ENCODE results near the gene OGFOD3. TPM values are rescaled to one million over a fixed set of nuclear protein-coding genes. Genes with fewer than 3 reads are reported as not detected.

The OGFOD3 gene
- 24.7 and 29.2 TPM in 2 replicates for total RNA-seq

- intact Hi-C loops (cut with micrococcal nuclease): loop anchor here (1.0 to 10.0 kb wide), 6 partner anchors 125 to 230 kb away; partner anchors contain the start of genes CSNK1D and WDR45B
Observed at GRCh38 chr17:82418001-82418986, at the start of gene OGFOD3, which contains the start of gene HEXD. Gene OGFOD3 (minus strand): TSS chr17:82418586. CDS start chr17:82418485, 101 bp downstream. Gene HEXD (plus strand): TSS chr17:82418347. CDS start chr17:82419800, 1,453 bp downstream.

GRCh38 chr17:82465023-82465603, 46.7 kb upstream of the OGFOD3 start:
- intact Hi-C loops (cut with micrococcal nuclease): no loop called here

GRCh38 chr17:82464567-82464929, 46.2 kb upstream of the OGFOD3 start:
- intact Hi-C loops (cut with micrococcal nuclease): no loop called here

- intact Hi-C loops (cut with micrococcal nuclease): no loop called here
Observed at GRCh38 chr17:82463925-82464566, 45.7 kb upstream of the OGFOD3 start.

GRCh38 chr17:82463391-82463790, 45.0 kb upstream of the OGFOD3 start:
- intact Hi-C loops (cut with micrococcal nuclease): no loop called here

- intact Hi-C loops (cut with micrococcal nuclease): no loop called here
Observed at GRCh38 chr17:82461827-82462524, 43.6 kb upstream of the OGFOD3 start.

- intact Hi-C loops (cut with micrococcal nuclease): loop anchor here (2.0 to 5.0 kb wide), 6 partner anchors 59 to 423 kb away; partner anchors contain the start of genes DCXR, FOXK2, RAB40B and SLC16A3
Observed at GRCh38 chr17:82459936-82460335, 41.5 kb upstream of the OGFOD3 start.

- intact Hi-C loops (cut with micrococcal nuclease): loop anchor here (1.0 to 5.0 kb wide), 10 partner anchors 9 to 436 kb away; partner anchors contain the start of genes CYBC1, DCXR, FOXK2 and LRRC45
Observed at GRCh38 chr17:82458885-82459424, 40.6 kb upstream of the OGFOD3 start.

GRCh38 chr17:82458179-82458884, 39.9 kb upstream of the OGFOD3 start, which contains the start of gene NARF:
Gene NARF (plus strand): TSS chr17:82458741. CDS start chr17:82458804, 63 bp downstream.
- intact Hi-C loops (cut with micrococcal nuclease): loop anchor here (1.0 to 5.0 kb wide), 10 partner anchors 8 to 435 kb away; partner anchors contain the start of genes CYBC1, DCXR, FOXK2 and LRRC45

- intact Hi-C loops (cut with micrococcal nuclease): loop anchor here (1.0 to 5.0 kb wide), 10 partner anchors 8 to 435 kb away; partner anchors contain the start of genes CYBC1, DCXR, FOXK2 and LRRC45
Observed at GRCh38 chr17:82457929-82458178, 39.5 kb upstream of the OGFOD3 start.

GRCh38 chr17:82457073-82457928, 38.9 kb upstream of the OGFOD3 start:
- intact Hi-C loops (cut with micrococcal nuclease): loop anchor here (5.0 kb wide), 2 partner anchors 135 to 230 kb away; partner anchors contain the start of gene SLC16A3

- intact Hi-C loops (cut with micrococcal nuclease): loop anchor here (5.0 kb wide), 1 partner anchor 591 kb away; the partner anchor contains the start of gene P4HB
Observed at GRCh38 chr17:82453706-82454105, 35.3 kb upstream of the OGFOD3 start.

GRCh38 chr17:82453151-82453550, 34.8 kb upstream of the OGFOD3 start:
- intact Hi-C loops (cut with micrococcal nuclease): loop anchor here (5.0 kb wide), 1 partner anchor 591 kb away; the partner anchor contains the start of gene P4HB

- intact Hi-C loops (cut with micrococcal nuclease): loop anchor here (5.0 kb wide), 1 partner anchor 590 kb away; the partner anchor contains the start of gene P4HB
Observed at GRCh38 chr17:82452162-82452561, 33.8 kb upstream of the OGFOD3 start.

GRCh38 chr17:82450357-82451106, 32.1 kb upstream of the OGFOD3 start, which contains the start of gene CYBC1:
Gene CYBC1 (minus strand): TSS chr17:82450752. CDS start chr17:82449254, 1,498 bp downstream.
- intact Hi-C loops (cut with micrococcal nuclease): loop anchor here (1.0 to 5.0 kb wide), 7 partner anchors 8 to 588 kb away; partner anchors contain the start of genes CSNK1D, FOXK2, NARF and P4HB

- intact Hi-C loops (cut with micrococcal nuclease): loop anchor here (1.0 to 5.0 kb wide), 12 partner anchors 8 to 588 kb away; partner anchors contain the start of genes CSNK1D, FOXK2, NARF and P4HB
Observed at GRCh38 chr17:82449883-82450356, 31.5 kb upstream of the OGFOD3 start.

Data from T-helper 1 cell treated with Interleukin-12 subunit alpha and Interleukin-12 subunit beta and Interleukin-4 antibody, amounts not matched to agents 30 ng/mL and 1 ng/mL, for 36 hours (primary cell).